GM18861 (cell line): ENCODE measurements around the gene ANKRD12.
"Not testable (repeated sequence)": the region's sequence is repeated elsewhere in the genome, so short reads cannot be mapped to it uniquely, and the experiment has no call there.

Experiments used
- ATAC-seq: cut with Tn5 transposase; IDR thresholded peaks from one replicate; pipeline ENCODE4 v1.9.1; 2021; ENCODE audit not compliant: unreplicated experiment

The ANKRD12 gene

DNA sequence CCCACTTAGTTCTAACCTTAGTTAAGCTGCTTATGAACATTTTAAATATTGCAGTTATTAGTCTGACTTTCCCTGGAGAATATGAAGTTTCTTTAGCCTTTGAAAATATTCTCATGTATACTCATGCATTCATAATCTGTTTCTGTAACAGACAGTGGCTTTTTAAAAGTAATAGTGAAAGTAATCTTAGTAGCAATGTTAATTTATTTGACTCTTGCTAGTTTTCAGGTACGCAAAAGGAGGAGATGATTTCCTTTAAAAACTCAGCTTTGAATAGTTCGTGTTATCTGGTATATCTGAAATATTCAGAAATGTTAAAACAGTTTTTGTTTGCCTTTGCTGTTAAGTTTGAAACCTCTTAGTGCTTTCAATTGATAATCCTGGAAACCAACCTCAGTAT, 3.8 kb downstream of the ANKRD12 start:
- ATAC-seq: no peak

DNA sequence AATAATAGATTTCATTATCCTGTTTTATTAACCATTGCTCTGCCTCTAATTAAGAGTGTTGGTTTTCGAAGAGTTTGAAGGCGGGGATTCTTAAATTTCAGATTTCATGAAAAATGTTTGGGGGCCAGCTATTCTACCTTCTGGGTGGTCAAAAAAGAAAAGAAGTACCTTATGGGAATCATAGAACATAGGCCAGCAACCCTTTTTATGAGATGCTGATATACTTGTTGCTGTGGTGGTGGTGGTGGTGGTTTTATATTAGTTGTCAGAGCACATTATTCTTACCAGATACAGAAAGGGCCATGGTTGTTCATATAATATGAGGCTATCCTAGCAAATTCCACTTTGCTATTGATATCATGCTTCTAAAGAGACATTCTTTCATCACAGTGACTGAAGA, 4.4 kb downstream of the ANKRD12 start:
- ATAC-seq: no peak

DNA sequence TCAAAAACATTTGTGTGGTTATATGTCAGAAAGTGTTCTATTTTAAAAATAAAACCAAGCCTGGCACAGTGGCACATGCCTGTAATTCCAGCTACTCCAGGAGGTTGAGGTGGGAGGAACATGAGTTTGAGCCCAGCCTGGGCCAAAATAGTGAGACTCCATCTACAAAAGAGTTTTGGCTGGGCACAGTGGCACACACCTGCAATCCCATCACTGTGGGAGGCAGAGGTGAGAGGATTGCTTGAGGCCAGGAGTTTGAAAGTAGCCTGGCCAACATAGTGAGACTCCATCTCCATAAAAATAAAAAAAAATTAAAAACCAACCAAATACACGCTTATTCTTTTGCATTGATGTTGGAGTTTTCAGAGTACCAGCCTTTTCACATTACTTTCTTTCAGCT, 9.6 kb downstream of the ANKRD12 start:
- ATAC-seq: no peak

DNA sequence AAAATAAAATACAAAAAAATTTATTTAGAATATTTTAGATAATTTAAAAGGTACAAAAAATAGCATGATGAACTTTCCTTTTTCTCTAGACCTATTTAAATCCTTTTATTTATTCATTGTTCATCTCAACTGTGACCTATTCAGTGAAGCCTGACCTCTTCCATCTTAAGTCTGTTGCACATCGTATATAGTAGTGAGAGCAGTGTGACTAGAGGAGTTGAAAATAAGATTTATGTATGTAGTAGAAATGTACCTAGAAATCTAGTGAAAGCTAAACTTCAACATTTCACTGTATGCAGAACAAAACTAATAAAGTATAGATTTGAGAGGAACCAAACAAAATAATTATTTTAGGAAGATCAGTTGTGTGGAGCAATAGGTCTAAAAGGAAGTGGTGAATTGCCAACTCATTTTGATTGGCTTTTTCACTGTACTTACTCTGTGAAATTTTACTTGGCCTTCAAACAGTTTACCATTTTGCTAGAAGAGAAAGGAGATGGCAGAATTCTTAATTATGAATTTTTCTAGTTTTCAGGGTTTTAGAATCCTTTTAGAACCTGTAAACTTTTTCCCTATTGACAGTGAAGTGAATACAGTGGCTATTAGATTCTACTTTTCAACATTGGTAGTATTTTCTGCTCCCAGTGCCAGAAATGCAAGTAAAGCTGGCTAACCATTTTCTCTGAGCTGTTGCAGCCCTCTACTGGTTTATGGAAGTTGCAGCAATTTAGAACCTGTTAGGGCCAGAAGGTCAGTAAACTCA, 11.0 kb downstream of the ANKRD12 start:
- ATAC-seq: peak; percentile 45

DNA sequence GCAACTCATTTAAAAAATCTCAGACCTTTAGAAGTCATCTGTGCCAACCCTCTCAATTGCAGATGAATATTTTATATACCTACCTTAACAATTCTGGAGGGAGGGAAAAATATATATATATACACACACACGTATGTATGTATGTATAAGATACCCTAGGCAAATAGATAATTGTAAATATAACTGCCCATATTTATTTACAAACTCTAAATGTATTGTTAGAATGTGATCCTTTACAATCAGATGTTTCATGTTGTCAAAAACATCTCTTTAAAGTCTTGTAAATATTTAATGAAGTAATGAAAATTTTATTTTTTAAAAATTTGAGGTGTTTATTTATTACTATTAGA, 11.6 kb downstream of the ANKRD12 start:
- no peak for ATAC-seq

DNA sequence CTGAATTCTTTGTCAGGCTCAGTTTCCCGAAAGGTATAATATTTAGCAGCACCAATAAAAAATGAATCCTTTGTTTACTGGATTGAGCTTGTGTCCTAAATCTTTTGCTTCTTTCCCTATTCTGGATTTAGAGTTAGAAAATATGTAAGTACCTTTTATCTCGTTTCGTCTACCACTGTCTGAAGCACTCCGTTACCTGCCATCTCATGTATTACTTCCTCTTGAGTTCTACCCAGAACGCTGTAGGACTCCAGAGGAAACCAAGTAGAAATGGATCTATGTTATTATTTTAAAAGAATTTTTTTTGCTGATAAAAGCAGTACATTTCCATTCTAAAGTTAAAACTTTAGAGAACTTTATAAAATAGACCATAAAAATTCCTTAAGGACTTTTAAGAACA, 13.5 kb downstream of the ANKRD12 start:
- ATAC-seq: no peak

DNA sequence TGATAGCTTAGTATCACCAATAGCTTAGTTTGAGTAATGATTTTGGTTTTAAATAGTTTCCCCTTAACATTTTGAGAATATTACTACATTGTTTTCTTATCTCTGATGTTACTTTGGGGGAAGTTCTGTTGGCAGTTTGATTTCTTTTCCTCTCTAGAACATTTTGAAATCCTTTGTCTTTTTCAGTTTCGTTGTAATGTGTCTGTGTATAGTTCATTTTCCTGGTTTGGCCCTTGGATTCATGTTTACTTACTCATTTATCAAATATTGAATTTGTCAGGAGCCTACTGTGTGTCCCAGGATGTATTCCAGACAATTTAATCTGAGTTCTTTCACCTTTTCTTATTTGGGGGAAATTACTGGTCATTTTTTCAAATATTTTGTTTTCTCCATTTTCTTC, 16.7 kb downstream of the ANKRD12 start:
- ATAC-seq: no peak

DNA sequence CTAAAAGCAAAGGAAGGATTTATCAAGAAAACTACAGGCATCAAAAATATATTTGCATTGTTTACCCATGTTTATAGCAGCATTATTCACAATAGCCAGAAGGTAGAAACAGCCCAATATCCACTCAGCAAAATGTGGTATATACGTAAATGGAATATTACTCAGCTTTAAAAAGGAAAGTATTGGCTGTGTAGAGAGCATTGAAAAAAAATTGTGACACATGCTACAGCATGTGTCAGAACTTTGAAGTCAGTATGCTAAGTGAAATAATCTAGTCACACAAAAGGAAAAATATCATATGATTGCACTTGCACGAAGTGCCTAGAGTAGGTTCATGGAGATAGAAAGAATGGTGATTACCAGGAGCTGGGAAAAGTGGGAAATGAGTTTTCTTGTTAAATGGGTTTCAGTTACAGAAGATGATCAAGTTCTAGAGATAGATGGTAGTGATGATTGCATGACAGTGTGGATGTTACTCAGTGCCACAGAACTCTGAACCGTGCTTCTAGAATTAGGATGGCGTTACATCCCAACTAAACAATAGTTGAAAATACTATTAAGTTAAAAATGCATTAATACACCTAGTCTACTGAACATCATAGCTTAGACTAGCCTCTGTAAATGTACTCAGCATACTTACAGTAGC, 20.1 kb downstream of the ANKRD12 start:
- ATAC-seq: no peak

DNA sequence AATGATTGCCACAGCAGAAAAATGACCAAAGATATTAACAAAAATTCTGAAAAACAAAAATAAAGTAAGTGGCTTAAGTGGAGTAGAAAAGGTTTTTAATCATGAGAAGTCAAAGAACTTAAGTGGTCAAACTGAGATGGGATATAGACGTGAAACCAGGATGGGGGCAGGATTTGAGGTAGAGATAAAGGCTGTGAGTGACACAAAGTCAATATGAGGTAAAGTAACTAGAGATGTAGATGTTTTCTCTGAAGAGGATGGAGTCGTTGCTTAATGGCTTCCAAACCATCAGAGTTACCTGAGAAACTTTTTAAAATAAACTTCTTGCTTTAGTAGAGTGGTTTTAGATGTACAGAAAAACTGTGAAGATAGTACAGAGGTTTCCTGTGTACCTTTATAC, 21.2 kb downstream of the ANKRD12 start:
- ATAC-seq: no peak

DNA sequence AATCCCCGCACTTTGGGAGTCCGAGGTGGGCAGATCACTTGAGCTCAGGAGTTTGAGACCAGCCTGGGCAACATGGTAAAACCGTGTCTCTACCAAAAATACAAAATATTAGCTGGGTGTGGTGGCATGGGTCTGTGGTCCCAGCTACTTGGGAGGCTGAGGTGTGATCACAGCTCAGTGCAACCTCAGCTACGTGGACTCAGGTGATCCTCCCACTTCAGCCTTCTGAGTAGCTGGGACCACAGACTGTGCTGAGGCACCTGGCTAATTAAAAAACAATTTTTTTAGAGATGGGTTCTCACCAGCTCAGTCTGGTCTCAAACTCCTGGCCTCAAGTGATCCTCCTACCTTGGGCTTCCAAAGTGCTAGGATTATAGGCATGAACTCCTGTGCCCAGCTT, 23.4 kb downstream of the ANKRD12 start:
- no peak for ATAC-seq

DNA sequence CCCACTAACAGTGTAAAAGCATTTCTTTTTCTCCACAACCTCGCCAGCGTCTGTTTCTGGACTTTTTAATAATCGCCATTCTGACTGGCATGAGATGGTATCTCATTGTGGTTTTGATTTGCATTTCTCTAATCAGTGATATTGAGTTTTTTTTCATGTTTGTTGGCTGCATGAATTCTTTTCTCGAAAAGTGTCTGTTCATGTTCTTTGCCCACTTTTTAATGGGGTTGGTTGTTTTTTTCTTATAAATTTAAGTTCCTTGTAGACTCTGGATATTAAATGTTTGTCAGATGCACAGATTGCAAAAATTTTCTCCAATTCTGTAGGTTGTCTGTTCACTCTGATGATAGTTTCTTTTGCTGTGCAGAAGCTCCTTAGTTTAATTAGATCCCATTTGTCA, 26.1 kb downstream of the ANKRD12 start:
- not testable (repeated sequence) for ATAC-seq

DNA sequence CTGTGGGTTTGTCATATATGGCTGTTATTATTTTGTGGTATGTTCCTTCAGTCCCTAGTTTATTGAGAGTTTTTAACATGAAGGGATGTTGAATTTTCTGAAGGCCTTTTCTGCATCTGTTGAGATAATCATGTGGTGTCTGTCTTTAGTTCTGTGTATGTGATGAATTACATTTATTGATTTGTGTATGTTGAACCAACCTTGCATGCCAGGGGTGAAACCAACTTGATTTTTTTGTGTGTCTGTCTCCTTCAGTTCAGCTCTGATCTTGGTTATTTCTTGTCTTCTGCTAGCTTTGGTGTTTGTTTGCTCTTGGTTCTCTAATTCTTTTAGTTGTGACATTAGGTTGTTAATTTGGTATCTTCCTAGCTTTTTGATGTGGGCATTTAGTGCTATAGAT, 27.6 kb downstream of the ANKRD12 start:
- ATAC-seq: not testable (repeated sequence)

DNA sequence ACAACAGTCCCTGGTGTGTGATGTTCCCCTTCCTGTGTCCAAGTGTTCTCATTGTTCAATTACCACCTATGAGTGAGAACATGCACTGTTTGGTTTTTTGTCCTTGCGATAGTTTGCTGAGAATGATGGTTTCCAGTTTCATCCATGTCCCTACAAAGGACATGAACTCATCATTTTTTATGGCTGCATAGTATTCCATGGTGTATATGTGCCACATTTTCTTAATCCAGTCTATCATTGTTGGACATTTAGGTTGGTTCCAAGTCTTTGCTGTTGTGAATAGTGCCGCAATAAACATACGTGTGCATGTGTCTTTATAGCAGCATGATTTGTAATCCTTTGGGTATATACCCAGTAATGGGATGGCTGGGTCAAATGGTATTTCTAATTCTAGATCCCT, 29.3 kb downstream of the ANKRD12 start:
- ATAC-seq: not testable (repeated sequence)

DNA sequence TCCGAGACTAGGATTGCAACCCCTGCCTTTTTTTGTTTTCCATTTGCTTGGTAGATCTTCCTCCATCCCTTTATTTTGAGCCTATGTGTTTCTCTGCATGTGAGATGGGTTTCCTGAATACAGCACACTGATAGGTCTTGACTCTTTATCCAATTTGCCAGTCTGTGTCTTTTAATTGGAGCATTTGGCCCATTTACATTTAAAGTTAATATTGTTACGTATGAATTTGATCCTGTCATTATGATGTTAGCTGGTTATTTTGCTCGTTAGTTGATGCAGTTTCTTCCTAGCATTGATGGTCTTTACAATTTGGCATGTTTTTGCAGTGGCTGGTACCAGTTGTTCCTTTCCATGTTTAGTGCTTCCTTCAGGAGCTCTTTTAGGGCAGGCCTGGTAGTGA, 32.9 kb downstream of the ANKRD12 start:
- ATAC-seq: not testable (repeated sequence)

DNA sequence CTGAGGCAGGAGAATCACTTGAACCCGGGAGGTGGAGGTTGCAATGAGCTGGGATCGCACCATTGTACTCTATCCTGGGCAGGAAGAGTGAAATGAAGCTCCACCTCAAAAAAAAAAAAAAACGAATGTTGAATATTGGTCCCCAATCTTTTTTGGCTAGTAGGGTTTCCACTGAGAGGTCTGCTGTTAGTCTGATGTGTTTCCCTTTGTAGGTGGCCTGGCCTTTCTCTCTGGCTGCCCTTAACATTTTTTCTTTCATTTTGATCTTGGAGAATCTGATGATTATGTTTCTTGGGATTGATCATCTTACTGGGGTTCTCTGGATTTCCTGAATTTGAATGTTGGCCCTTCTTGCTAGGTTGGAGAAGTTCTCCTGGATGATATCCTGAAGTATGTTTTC, 35.3 kb downstream of the ANKRD12 start:
- ATAC-seq: not testable (repeated sequence)

DNA sequence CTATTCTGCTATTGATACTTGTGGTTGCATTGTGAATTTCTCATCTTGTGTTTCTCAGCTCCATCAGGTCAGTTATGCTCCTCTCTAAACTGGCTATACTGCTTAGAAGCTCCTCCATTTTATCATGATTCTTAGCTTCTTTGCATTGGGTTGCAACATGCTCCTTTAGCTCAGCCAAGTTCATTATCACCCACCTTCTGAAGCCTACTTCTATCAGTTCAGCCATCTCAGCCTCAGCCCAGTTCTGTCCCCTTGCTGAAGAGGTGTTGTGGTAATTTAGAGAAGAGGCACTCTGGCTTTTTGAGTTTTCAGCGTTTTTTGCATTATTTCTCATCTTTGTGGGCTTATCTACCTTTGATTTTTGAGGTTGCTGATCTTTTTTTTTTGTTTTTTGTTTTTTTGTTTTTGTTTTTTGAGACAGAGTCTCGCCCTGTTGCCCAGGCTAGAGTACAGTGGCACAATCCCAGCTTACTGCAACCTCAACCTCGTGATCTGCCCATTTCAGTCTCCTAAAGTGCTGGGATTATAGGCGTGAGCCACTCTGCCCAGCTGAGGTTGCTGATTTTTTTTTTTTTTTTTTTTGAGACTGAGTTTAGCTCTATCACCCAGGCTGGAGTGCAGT, 36.0 kb downstream of the ANKRD12 start:
- no peak for ATAC-seq

DNA sequence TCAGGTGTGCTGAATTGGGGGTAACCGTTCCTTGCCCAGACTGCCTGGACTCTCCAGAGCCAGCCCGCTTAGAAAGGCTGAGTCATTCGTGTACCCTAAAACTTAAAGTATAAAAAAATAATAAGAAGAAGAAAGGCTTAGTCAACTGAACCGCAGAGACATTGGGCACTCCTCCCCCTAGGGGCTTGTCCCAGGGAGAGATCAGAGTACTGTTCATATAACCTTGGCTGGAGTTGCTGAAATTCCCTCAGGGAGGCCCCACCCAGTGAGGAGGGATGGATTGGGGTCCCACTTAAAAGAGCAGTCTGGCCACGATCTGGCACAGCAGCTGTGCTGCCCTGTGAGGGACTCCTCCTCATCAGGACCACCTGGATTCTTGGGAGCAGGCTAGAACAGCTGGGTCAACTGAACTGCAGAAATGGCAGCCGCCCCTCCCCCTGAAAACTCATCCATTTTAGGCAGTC, 37.2 kb downstream of the ANKRD12 start:
- peak; percentile 64 for ATAC-seq

DNA sequence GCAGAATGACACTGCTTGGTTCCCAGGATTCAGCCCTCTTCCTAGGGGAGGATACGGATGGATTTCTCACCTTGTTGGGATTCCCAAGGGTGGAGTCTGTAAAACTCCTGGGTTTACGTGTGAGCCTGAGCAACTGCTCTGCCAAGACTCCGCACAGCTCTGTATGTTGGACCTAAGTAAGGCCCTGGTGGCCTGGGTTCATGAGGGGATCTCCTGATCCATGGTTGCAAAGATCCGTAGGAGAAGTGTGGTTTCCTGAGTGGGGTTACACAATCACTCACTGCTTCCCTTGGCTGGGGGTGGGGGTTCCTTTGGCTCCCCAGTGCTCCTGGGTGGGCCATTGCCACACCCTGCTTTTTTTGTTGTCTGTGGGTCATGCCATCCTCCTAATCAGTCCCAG, 37.7 kb downstream of the ANKRD12 start:
- ATAC-seq: no peak

DNA sequence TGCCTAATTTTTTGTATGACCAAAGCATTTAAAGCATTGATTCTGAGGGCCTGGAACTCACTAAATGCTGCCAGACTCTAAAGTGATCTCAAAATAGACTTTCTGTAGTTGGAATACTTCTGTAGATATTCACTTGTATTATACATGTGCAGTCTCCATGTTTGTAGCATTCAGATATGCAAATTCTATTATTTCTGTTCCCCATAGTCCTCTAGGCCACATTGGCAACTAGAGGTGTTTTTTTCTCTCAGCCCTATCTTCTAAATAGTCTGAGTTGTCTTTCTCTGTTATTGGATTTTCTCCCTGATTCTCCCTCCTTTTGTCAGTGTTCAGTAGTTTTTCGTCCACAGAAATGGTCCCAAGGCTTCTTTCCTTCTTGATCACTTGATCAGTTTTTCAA, 38.5 kb downstream of the ANKRD12 start:
- ATAC-seq: no peak

DNA sequence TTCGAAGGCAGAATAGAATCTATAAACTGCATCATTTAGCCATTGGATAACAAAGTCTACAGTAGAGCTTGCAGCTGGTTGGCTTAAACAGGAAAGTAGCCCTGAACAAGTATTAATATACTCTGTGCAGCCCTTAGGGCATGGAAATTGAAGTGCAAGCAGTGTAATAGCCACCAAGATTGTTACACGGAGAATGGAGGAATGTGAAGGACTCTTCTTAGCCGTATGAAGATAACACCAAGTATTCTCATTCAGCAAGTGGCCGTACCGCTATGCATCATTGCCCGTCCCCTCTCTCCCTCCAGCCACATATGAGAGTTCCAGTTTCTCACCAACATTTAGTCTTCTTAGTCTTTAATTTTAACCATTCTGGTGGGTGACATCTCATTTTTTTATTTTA, 40.5 kb downstream of the ANKRD12 start:
- no peak for ATAC-seq

DNA sequence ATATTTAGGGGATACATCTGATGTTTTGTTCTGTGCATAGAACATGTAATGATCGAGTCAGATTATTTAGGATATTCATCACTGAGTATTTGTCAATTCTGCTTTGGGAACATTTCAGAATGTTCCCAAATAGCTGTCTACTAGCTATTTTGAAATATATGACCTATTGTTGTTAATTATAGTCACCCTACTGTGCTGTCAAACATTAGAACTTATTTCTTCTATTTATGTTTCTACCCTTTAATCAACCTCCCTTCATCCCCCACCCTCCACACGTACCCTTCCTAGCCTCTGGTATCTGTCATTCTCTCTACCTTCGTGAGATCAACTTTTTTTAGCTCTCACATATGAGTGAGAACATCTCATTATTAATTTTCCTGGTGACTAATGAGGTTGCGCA, 40.9 kb downstream of the ANKRD12 start:
- no peak for ATAC-seq

DNA sequence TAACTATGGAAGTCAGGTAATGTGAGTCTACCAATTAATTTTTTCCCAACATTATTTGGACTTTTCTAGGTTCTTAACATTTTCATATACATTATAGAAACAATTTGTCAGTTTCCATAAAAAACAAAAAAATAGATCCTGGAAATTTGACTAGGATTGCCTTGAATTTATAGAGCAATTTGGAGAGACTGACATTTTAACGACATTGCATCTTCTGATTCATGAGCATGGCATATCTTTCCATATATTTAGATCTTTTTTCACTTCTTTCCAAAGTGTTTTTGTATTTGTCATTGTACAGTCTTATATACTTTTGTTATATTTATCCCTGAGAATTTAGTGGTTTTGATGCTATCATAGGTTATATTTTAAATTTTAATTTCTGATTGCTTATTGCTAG, 42.0 kb downstream of the ANKRD12 start:
- no peak for ATAC-seq
